Neural cell (in vitro differentiated cells): ENCODE measurements around the gene C2CD2. TPM values are rescaled to one million over a fixed set of nuclear protein-coding genes. Genes with fewer than 3 reads are reported as not detected.

ENCODE experiments used
- H2AFZ ChIP-seq: fragments of 200-600, 300-800 bp; sonication (generic), shearing (Covaris generic); 2 replicates; pipeline ENCODE4 v1.6.0; 2014; ENCODE audit warnings: low read depth, mild to moderate bottlenecking, antibody characterized with exemption, low read length, moderate library complexity
- H3F3A ChIP-seq: fragments of 200-600 bp; shearing (Covaris generic); 2 replicates; pipeline ENCODE4 v1.6.1; 2016; ENCODE audit warnings: mild to moderate bottlenecking, moderate library complexity, mixed read lengths, antibody characterized with exemption, low read length; ENCODE audit not compliant: insufficient read depth, poor library complexity, severe bottlenecking
- H3K27ac ChIP-seq: fragments of 200-600, 300-800 bp; sonication (generic), shearing (Covaris generic); 2 replicates; pipeline ENCODE4 v1.5.1; 2014; ENCODE audit warnings: mild to moderate bottlenecking, low read length, moderate library complexity
- H3K27me3 ChIP-seq: fragments of 300-800, 200-600 bp; sonication (generic), shearing (Covaris generic); 2 replicates; pipeline ENCODE4 v1.6.0; 2014; ENCODE audit warnings: mild to moderate bottlenecking, low read depth, low read length, moderate library complexity; ENCODE audit not compliant: insufficient read depth
- H3K36me3 ChIP-seq: fragments of 300-800, 200-600 bp; sonication (generic), shearing (Covaris generic); 2 replicates; pipeline ENCODE4 v1.5.1; 2014; ENCODE audit warnings: mild to moderate bottlenecking, antibody characterized with exemption, low read length, moderate library complexity; ENCODE audit not compliant: insufficient read depth
- H3K4me2 ChIP-seq: fragments of 300-800, 200-600 bp; sonication (generic), shearing (Covaris generic); 2 replicates; pipeline ENCODE4 v1.6.0; 2014; ENCODE audit warnings: mild to moderate bottlenecking, low read length
- H3K4me3 ChIP-seq: fragments of 300-800, 200-600 bp; sonication (generic), shearing (Covaris generic); 2 replicates; pipeline ENCODE4 v1.5.1; 2014; ENCODE audit warnings: mild to moderate bottlenecking, low read length, moderate library complexity
- H3K79me2 ChIP-seq: fragments of 200-600 bp; shearing (Covaris generic); replicated peaks from 2 replicates; pipeline ENCODE4 v1.6.0; 2014; ENCODE audit warnings: mild to moderate bottlenecking, low read length, moderate library complexity; ENCODE audit not compliant: insufficient read depth
- H3K9ac ChIP-seq: fragments of 300-800, 200-600 bp; sonication (generic), shearing (Covaris generic); 2 replicates; pipeline ENCODE4 v1.6.1; 2016; ENCODE audit warnings: mild to moderate bottlenecking, low read length, mixed read lengths
- H3K9me2 ChIP-seq: fragments of 200-600 bp; shearing (Covaris generic); 2 replicates; pipeline ENCODE4 v1.6.1; 2016; ENCODE audit warnings: mild to moderate bottlenecking, low read length, mixed read lengths; ENCODE audit not compliant: insufficient read depth
- H3K9me3 ChIP-seq: fragments of 200-600, 300-800 bp; sonication (generic), shearing (Covaris generic); 2 replicates; pipeline ENCODE4 v1.6.1; 2016; ENCODE audit warnings: mild to moderate bottlenecking, mixed run types, low read length, moderate library complexity, mixed read lengths
- H4K20me1 ChIP-seq: fragments of 200-600 bp; shearing (Covaris generic); 2 replicates; pipeline ENCODE4 v1.6.1; 2016; ENCODE audit warnings: mild to moderate bottlenecking, mixed run types; ENCODE audit not compliant: insufficient read depth
- EP300 ChIP-seq: fragments of 450-650 bp; conservative IDR thresholded peaks from 2 replicates; pipeline ENCODE4 v1.6.1; 2014; ENCODE audit warnings: antibody characterized with exemption, mild to moderate bottlenecking, moderate library complexity; ENCODE audit not compliant: poor library complexity, severe bottlenecking
- EZH2 ChIP-seq: fragments of 200-600, 300-800 bp; shearing (Covaris generic), sonication (generic); IDR thresholded peaks from 2 replicates; pipeline ENCODE4 v1.6.1; 2014; ENCODE audit warnings: antibody characterized with exemption, low read length, borderline replicate concordance, mild to moderate bottlenecking; ENCODE audit not compliant: insufficient read depth, poor library complexity, severe bottlenecking
- MXI1 ChIP-seq: fragments of 450-650 bp; conservative IDR thresholded peaks from 2 replicates; pipeline ENCODE4 v1.6.1; 2014; ENCODE audit warnings: antibody characterized with exemption, mild to moderate bottlenecking; ENCODE audit not compliant: poor library complexity, severe bottlenecking
- POLR2AphosphoS5 ChIP-seq: IDR thresholded peaks from 2 replicates; pipeline ENCODE4 v1.6.1; 2012
- RAD21 ChIP-seq: fragments of 450-650 bp; conservative IDR thresholded peaks from 2 replicates; pipeline ENCODE4 v1.6.1; 2014; ENCODE audit warnings: antibody characterized with exemption, mild to moderate bottlenecking, moderate library complexity
- SMC3 ChIP-seq: fragments of 450-650 bp; conservative IDR thresholded peaks from 2 replicates; pipeline ENCODE4 v1.6.1; 2014; ENCODE audit warnings: antibody characterized with exemption, mild to moderate bottlenecking, moderate library complexity; ENCODE audit not compliant: poor library complexity
- TAF1 ChIP-seq: IDR thresholded peaks from 2 replicates; pipeline ENCODE4 v1.6.1; 2012; ENCODE audit warnings: low read depth
- polyA plus RNA-seq: library from polyadenylated mRNA; depleted of rRNA; stranded (reverse); fragments of >200 nt; gene quantifications from 2 replicates; pipeline ENCODE4 v1.2.3, GENCODE V29; 2014
- TF ChIP-seq, protein P1 (sequence below): fragments of 450-650 bp; IDR thresholded peaks from 2 replicates; pipeline ENCODE4 v1.5.1; 2014; ENCODE audit warnings: antibody characterized with exemption, mild to moderate bottlenecking, moderate library complexity; ENCODE audit not compliant: poor library complexity, severe bottlenecking
- TF ChIP-seq, protein P2 (sequence below): IDR thresholded peaks from 2 replicates; pipeline ENCODE4 v1.6.1; 2012; ENCODE audit warnings: borderline replicate concordance

The C2CD2 gene
- polyA plus RNA-seq, 1 donor from 2014 or later = 0.88 TPM

DNA sequence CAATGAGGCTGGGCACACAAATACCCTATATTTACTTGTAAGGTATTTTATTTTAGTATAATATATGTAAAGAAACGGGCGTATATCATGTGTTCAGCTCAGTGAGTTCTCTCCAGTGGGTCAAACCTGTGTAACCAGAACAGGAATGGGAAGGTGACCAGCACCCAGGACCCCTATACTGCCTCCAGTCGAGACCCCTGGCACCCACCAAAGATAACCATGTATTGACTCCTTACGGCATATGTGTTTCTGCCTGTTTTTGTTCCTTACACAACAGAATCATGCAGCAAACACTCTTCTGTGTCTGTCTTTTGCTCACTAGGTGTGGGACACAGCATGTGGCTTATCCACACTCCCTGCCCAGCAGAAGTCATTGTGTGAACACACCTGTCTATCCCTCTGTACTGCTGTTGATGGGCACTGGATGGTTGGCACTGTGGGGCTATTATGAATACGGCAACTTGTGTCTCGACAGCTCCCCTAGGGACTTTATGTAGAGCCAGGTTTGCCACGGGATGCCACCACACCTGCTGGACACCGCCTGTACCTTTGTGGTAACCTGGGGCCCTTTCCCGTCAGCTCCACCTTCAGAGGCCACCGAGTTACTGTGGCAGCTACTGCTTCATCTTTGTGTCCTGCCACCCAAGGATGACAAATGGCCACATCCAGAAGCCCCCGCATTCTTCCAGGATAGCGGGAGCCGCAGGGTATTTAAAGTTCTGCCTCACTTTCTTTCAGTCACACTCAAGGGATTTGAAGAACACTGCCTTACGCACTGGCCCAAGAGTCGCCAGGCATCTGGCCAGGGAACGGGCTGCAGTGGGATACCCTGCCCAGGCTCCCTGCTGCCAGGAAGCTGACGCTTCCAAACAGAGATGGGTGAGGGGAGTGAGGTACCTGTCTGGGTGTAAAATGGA is 23.5 kb upstream of the C2CD2 start:
- no peak overlapping the region for H3K4me3 ChIP-seq
- no peaks in the 10 kb centered on the region for H3F3A ChIP-seq
- H3K27me3 ChIP-seq = no peaks in the 10 kb centered on the region
- no peak overlapping the region for H3K9ac ChIP-seq
- H3K79me2 ChIP-seq = no peaks in the 10 kb centered on the region
- no peak overlapping the region for H3K4me2 ChIP-seq
- no peaks in the 10 kb centered on the region for H3K36me3 ChIP-seq
- H2AFZ ChIP-seq = no peak overlapping the region
- no peaks in the 10 kb centered on the region for H4K20me1 ChIP-seq
- no peak overlapping the region for H3K27ac ChIP-seq
- TF ChIP-seq EZH2 (no peak), TAF1 (no peak), MXI1 (no peak), RAD21 (no peak), SMC3 (no peak)
- TF ChIP-seq, protein P1, sequence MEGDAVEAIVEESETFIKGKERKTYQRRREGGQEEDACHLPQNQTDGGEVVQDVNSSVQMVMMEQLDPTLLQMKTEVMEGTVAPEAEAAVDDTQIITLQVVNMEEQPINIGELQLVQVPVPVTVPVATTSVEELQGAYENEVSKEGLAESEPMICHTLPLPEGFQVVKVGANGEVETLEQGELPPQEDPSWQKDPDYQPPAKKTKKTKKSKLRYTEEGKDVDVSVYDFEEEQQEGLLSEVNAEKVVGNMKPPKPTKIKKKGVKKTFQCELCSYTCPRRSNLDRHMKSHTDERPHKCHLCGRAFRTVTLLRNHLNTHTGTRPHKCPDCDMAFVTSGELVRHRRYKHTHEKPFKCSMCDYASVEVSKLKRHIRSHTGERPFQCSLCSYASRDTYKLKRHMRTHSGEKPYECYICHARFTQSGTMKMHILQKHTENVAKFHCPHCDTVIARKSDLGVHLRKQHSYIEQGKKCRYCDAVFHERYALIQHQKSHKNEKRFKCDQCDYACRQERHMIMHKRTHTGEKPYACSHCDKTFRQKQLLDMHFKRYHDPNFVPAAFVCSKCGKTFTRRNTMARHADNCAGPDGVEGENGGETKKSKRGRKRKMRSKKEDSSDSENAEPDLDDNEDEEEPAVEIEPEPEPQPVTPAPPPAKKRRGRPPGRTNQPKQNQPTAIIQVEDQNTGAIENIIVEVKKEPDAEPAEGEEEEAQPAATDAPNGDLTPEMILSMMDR = no peak
- TF ChIP-seq, protein P2, sequence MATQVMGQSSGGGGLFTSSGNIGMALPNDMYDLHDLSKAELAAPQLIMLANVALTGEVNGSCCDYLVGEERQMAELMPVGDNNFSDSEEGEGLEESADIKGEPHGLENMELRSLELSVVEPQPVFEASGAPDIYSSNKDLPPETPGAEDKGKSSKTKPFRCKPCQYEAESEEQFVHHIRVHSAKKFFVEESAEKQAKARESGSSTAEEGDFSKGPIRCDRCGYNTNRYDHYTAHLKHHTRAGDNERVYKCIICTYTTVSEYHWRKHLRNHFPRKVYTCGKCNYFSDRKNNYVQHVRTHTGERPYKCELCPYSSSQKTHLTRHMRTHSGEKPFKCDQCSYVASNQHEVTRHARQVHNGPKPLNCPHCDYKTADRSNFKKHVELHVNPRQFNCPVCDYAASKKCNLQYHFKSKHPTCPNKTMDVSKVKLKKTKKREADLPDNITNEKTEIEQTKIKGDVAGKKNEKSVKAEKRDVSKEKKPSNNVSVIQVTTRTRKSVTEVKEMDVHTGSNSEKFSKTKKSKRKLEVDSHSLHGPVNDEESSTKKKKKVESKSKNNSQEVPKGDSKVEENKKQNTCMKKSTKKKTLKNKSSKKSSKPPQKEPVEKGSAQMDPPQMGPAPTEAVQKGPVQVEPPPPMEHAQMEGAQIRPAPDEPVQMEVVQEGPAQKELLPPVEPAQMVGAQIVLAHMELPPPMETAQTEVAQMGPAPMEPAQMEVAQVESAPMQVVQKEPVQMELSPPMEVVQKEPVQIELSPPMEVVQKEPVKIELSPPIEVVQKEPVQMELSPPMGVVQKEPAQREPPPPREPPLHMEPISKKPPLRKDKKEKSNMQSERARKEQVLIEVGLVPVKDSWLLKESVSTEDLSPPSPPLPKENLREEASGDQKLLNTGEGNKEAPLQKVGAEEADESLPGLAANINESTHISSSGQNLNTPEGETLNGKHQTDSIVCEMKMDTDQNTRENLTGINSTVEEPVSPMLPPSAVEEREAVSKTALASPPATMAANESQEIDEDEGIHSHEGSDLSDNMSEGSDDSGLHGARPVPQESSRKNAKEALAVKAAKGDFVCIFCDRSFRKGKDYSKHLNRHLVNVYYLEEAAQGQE = no peak
- H3K9me2 ChIP-seq = no peaks in the 10 kb centered on the region
- peaks cover 3% of the 10 kb centered on the region for H3K9me3 ChIP-seq

DNA sequence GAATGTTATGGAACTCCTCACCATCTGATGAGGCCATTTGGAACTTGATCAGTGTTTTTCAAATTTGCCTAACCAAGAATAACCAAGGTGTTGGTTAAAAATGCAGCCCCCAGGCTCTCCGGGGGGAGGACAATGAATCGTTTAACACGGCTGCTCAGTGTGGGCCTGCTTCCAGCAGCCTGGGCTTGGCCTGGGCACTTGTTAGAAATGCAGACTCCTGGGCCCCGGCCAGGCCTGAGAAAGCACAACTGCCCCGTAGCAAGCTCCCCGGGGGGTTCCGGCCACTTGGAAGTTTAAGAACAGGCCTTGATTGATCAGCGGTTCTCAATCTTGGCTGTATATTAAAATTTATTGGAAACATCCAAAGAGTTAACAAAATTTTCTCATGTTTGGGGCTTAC is 22.8 kb upstream of the C2CD2 start:
- H3K36me3 ChIP-seq = no peaks in the 10 kb centered on the region
- TF ChIP-seq MXI1 = no peak
- TF ChIP-seq RAD21 = no peak
- no peak for TF ChIP-seq POLR2AphosphoS5
- TF ChIP-seq, protein P2 = no peak
- TF ChIP-seq, protein P1 = no peak
- TF ChIP-seq SMC3 = no peak
- TF ChIP-seq TAF1 = no peak
- TF ChIP-seq EP300 = no peak
- no peak for TF ChIP-seq EZH2

More for the DNA sequence above, 22.8 kb upstream of the C2CD2 start:
- Histone ChIP-seq H3K27me3 (no peaks in the 10 kb centered on the region), H4K20me1 (no peaks in the 10 kb centered on the region), H3K9me2 (no peaks in the 10 kb centered on the region), H3F3A (no peaks in the 10 kb centered on the region), H3K79me2 (no peaks in the 10 kb centered on the region), H2AFZ (no peak overlapping the region), H3K4me3 (no peak overlapping the region), H3K9me3 (peaks cover 3% of the 10 kb centered on the region), H3K27ac (no peak overlapping the region), H3K4me2 (no peak overlapping the region), H3K9ac (no peak overlapping the region)
